Right atrium auricular region (tissue), 2 donors: Measurements from ENCODE around the gene ZNRD2. TPM values are rescaled to one million over a fixed set of nuclear protein-coding genes. Genes with fewer than 3 reads are reported as not detected.

Experiments used
- DNase-seq: peaks from one replicate; pipeline ENCODE4 v3.0.0-alpha.2; 2019; ENCODE audit warnings: low spot score
- H3K27ac ChIP-seq, 2 donors: fragments of 200-600 bp; sonication (generic); 1 replicate in 1 of 2; 2 replicates in 1 of 2; pipeline ENCODE4 v1.5.1; 2016 to 2019
- H3K27me3 ChIP-seq, 2 donors: fragments of 200-600 bp; sonication (generic); one replicate each; pipeline versions ENCODE4 v1.5.1 to v1.6.0; 2017 to 2019
- H3K36me3 ChIP-seq: fragments of 200-600 bp; sonication (generic); one replicate; pipeline ENCODE4 v1.5.1; 2016
- H3K4me1 ChIP-seq, 2 donors: fragments of 200-600 bp; sonication (generic); one replicate each; pipeline versions ENCODE4 v1.5.1 to v1.6.0; 2017 to 2019
- H3K4me3 ChIP-seq, 2 donors: fragments of 200-600 bp; sonication (generic); 1 replicate in 1 of 2; 2 replicates in 1 of 2; pipeline ENCODE4 v1.5.1; 2017 to 2019; ENCODE audit warnings: mild to moderate bottlenecking in 1 of 2, moderate library complexity in 1 of 2
- H3K9me3 ChIP-seq, 2 donors: fragments of 200-600 bp; sonication (generic); one replicate each; pipeline ENCODE4 v1.5.1; 2019
- CTCF ChIP-seq, 2 donors: fragments of 200-600 bp; sonication (generic); IDR thresholded peaks; one replicate each; pipeline ENCODE4 v1.5.1; 2019; ENCODE audit warnings: antibody characterized with exemption in 2 of 2
- total RNA-seq, 2 donors: library from RNA; depleted of rRNA; stranded (reverse); fragments of >200 nt; gene quantifications; one replicate each; pipeline ENCODE4 v1.1.0, GENCODE V29; 2016

ZNRD2 gene
- total RNA-seq, 2 donors from 2014 or later: 36.1 to 50.6 TPM

- peak within 1 kb of the TSS; percentile 89 to 91 for H3K27ac ChIP-seq
- peaks cover 0 to 53% of the 10 kb centered on the region in 2 donors for H3K4me1 ChIP-seq
- peak; percentile 100 for DNase-seq
- no peak for TF ChIP-seq CTCF (IDR thresholded peaks at IDR 0.05)
- no peaks in the 10 kb centered on the region for H3K9me3 ChIP-seq
- H3K36me3 ChIP-seq: peaks cover 32% of the 10 kb centered on the region
- no peaks in the 10 kb centered on the region for H3K27me3 ChIP-seq
- peak within 1 kb of the TSS; percentile 92 to 99 for H3K4me3 ChIP-seq
Observed at GRCh38 chr11:65615229-65615949, 45.1 kb downstream of the ZNRD2 start, which contains the start of gene PCNX3. PCNX3 (plus strand) TSS chr11:65615776; CDS start chr11:65616312, 536 bp downstream.

GRCh38 chr11:65615950-65616574 lies 45.8 kb downstream of the ZNRD2 start:
- no peaks in the 10 kb centered on the region for H3K9me3 ChIP-seq
- TF ChIP-seq CTCF (IDR thresholded peaks at IDR 0.05): no peak
- peaks cover 39% of the 10 kb centered on the region for H3K36me3 ChIP-seq
- peak overlapping the region; percentile 89 for H3K27ac ChIP-seq
- no peaks in the 10 kb centered on the region for H3K27me3 ChIP-seq
- H3K4me1 ChIP-seq: peaks cover 0 to 46% of the 10 kb centered on the region in 2 donors
- peak overlapping the region; percentile 92 to 99 for H3K4me3 ChIP-seq
- DNase-seq: no peak

- peaks cover 44% of the 10 kb centered on the region for H3K36me3 ChIP-seq
- H3K27ac ChIP-seq: peak overlapping the region in 1 of 2 donors; percentile 89
- H3K9me3 ChIP-seq: no peaks in the 10 kb centered on the region
- DNase-seq: no peak
- no peak for TF ChIP-seq CTCF (IDR thresholded peaks at IDR 0.05)
- peak overlapping the region; percentile 92 to 99 for H3K4me3 ChIP-seq
- H3K4me1 ChIP-seq: peaks cover 0 to 41% of the 10 kb centered on the region in 2 donors
- no peaks in the 10 kb centered on the region for H3K27me3 ChIP-seq
Observed at GRCh38 chr11:65616575-65617001, 46.3 kb downstream of the ZNRD2 start.

GRCh38 chr11:65617136-65617850 lies 47.0 kb downstream of the ZNRD2 start:
- Histone ChIP-seq H3K4me1 (peaks cover 0 to 34% of the 10 kb centered on the region in 2 donors), H3K27me3 (no peaks in the 10 kb centered on the region), H3K9me3 (no peaks in the 10 kb centered on the region), H3K36me3 (peaks cover 44% of the 10 kb centered on the region), H3K27ac (no peak overlapping the region), H3K4me3 (no peak overlapping the region)
- no peak for TF ChIP-seq CTCF (IDR thresholded peaks at IDR 0.05)
- no peak for DNase-seq

- Histone ChIP-seq H3K27me3 (no peaks in the 10 kb centered on the region), H3K4me1 (peaks cover 0 to 25% of the 10 kb centered on the region in 2 donors), H3K4me3 (no peak overlapping the region), H3K36me3 (peaks cover 44% of the 10 kb centered on the region), H3K27ac (no peak overlapping the region), H3K9me3 (no peaks in the 10 kb centered on the region)
- DNase-seq: no peak
- TF ChIP-seq CTCF (IDR thresholded peaks at IDR 0.05): no peak
Observed at GRCh38 chr11:65617990-65618751, 47.9 kb downstream of the ZNRD2 start.
